Neural progenitor cell (in vitro differentiated cells): ENCODE data around the gene TRANK1.

Experiments
- CTCF ChIP-seq: fragments of 200-600 bp; sonication (generic); IDR thresholded peaks from 2 replicates; pipeline ENCODE4 v1.5.1; 2017; ENCODE audit warnings: antibody characterized with exemption, mild to moderate bottlenecking
- EZH2 ChIP-seq: fragments of 200-600 bp; sonication (generic); IDR thresholded peaks from 2 replicates; pipeline ENCODE4 v1.6.1; 2017; ENCODE audit warnings: antibody characterized with exemption, mild to moderate bottlenecking, moderate library complexity
- EZH2phosphoT487 ChIP-seq: fragments of 200-600 bp; sonication (generic); IDR thresholded peaks from 2 replicates; pipeline ENCODE4 v1.6.1; 2017; ENCODE audit warnings: antibody characterized with exemption

- TF ChIP-seq CTCF (no peak), EZH2phosphoT487 (no peak), EZH2 (no peak)
Measured at GRCh38 chr3:36933540-36934296, 11.1 kb downstream of the TRANK1 start.
